ENCODE results near the gene TWF2.

GRCh38 chr3:52280050-52280461 is 41.1 kb upstream of the TWF2 start:
- TF ChIP-seq CTCF (IDR thresholded peaks at IDR 0.05), result no peak
- no peak for TF ChIP-seq POLR2A (IDR thresholded peaks at IDR 0.05)

All from adrenal gland (tissue), 5 donors.